HepG2 (cell line): ENCODE measurements around the gene HYAL1. TPM values are rescaled to one million over a fixed set of nuclear protein-coding genes. Genes with fewer than 3 reads are reported as not detected.

Source experiments
- ASH2L ChIP-seq: fragments of 300-600, 200-600 bp; sonication (generic); IDR thresholded peaks from 2 replicates; pipeline ENCODE4 v1.7.0; 2017; ENCODE audit warnings: low read depth, mild to moderate bottlenecking, moderate library complexity, mixed read lengths, low read length; ENCODE audit not compliant: insufficient read length
- CSRNP1 ChIP-seq: sonication (generic); formaldehyde crosslinking; IDR thresholded peaks from 2 replicates; pipeline ENCODE4 v1.8.1; 2023; ENCODE audit warnings: mild to moderate bottlenecking, missing genetic modification reagents
- HDAC2 ChIP-seq: sonication (generic); formaldehyde crosslinking; IDR thresholded peaks from 2 replicates; pipeline ENCODE4 v1.4.0; 2020; ENCODE audit warnings: missing genetic modification reagents
- MBD4 ChIP-seq: IDR thresholded peaks from 2 replicates; pipeline ENCODE4 v1.6.1; 2012; ENCODE audit warnings: low read length, inconsistent platforms, borderline replicate concordance
- MBNL3 ChIP-seq: fragments of 250-450 bp; sonication (Bioruptor Pico); conservative IDR thresholded peaks from 2 replicates; pipeline ENCODE4 v1.8.0; 2022; ENCODE audit warnings: mild to moderate bottlenecking, inconsistent platforms
- MIER3 ChIP-seq: IDR thresholded peaks from 2 replicates; pipeline ENCODE4 v1.6.1; 2016; ENCODE audit warnings: missing compliant biosample characterization, borderline replicate concordance
- SKI ChIP-seq: fragments of 450-650 bp; IDR thresholded peaks from one replicate; pipeline ENCODE4 v1.6.1; 2018; ENCODE audit warnings: mild to moderate bottlenecking; ENCODE audit not compliant: partially characterized antibody
- SNAPC2 ChIP-seq: sonication (generic); formaldehyde crosslinking; IDR thresholded peaks from 2 replicates; pipeline ENCODE4 v1.8.1; 2022; ENCODE audit warnings: mild to moderate bottlenecking, missing genetic modification reagents
- polyA plus RNA-seq, 8 experiments: library from polyadenylated mRNA; depleted of rRNA in 3 of 8; stranded (reverse) in 7 of 8; unstranded in 1 of 8; fragments of >200 nt; fragmentation: Illumina TruSeq in 4 of 8; extraction: Trizol in 4 of 8; gene quantifications; 2 replicates each; pipeline versions ENCODE4 v1.2.1 to v1.2.3, GENCODE V29; 2011 to 2016; ENCODE audit warnings: low read depth in 4 of 8, missing spikeins in 1 of 8, mixed read lengths in 1 of 8; ENCODE audit not compliant: insufficient read depth in 1 of 8
- total RNA-seq, 5 experiments: library from RNA; depleted of rRNA; stranded (reverse); fragments of >200 nt; fragmentation: Illumina TruSeq; extraction: Trizol; gene quantifications; 2 replicates each; pipeline ENCODE4 v1.2.3, GENCODE V29; 2016; ENCODE audit warnings: low read depth in 1 of 5
- TF ChIP-seq, protein P1 (sequence below): sonication (generic); formaldehyde crosslinking; IDR thresholded peaks from 2 replicates; pipeline ENCODE4 v1.8.1; 2022; ENCODE audit warnings: low read depth, mild to moderate bottlenecking, missing genetic modification reagents
- TF ChIP-seq, protein P2 (sequence below): IDR thresholded peaks from 2 replicates; pipeline ENCODE4 v1.6.1; 2016; ENCODE audit warnings: low read depth, missing genetic modification reagents, missing compliant biosample characterization
- TF ChIP-seq, protein P3 (sequence below): sonication (generic); formaldehyde crosslinking; IDR thresholded peaks from 2 replicates; pipeline ENCODE4 v1.5.1; 2020; ENCODE audit warnings: missing genetic modification reagents, mild to moderate bottlenecking, borderline replicate concordance
- TF ChIP-seq, protein P4 (sequence below): sonication (generic); formaldehyde crosslinking; IDR thresholded peaks from 2 replicates; pipeline ENCODE4 v1.9.0; 2022; ENCODE audit warnings: low read depth, missing genetic modification reagents

HYAL1 gene
- total and polyA plus RNA-seq, 2 of the 13 experiments (the other 11 are each of a cell fraction or from before 2014, with no cell fraction given): 76.5 to 193 TPM

- TF ChIP-seq, protein P1, sequence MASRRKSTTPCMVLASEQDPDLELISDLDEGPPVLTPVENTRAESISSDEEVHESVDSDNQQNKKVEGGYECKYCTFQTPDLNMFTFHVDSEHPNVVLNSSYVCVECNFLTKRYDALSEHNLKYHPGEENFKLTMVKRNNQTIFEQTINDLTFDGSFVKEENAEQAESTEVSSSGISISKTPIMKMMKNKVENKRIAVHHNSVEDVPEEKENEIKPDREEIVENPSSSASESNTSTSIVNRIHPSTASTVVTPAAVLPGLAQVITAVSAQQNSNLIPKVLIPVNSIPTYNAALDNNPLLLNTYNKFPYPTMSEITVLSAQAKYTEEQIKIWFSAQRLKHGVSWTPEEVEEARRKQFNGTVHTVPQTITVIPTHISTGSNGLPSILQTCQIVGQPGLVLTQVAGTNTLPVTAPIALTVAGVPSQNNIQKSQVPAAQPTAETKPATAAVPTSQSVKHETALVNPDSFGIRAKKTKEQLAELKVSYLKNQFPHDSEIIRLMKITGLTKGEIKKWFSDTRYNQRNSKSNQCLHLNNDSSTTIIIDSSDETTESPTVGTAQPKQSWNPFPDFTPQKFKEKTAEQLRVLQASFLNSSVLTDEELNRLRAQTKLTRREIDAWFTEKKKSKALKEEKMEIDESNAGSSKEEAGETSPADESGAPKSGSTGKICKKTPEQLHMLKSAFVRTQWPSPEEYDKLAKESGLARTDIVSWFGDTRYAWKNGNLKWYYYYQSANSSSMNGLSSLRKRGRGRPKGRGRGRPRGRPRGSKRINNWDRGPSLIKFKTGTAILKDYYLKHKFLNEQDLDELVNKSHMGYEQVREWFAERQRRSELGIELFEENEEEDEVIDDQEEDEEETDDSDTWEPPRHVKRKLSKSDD (CRISPR knock-in tag): peak; percentile 77
- no peak for TF ChIP-seq MBD4
- TF ChIP-seq, protein P2, sequence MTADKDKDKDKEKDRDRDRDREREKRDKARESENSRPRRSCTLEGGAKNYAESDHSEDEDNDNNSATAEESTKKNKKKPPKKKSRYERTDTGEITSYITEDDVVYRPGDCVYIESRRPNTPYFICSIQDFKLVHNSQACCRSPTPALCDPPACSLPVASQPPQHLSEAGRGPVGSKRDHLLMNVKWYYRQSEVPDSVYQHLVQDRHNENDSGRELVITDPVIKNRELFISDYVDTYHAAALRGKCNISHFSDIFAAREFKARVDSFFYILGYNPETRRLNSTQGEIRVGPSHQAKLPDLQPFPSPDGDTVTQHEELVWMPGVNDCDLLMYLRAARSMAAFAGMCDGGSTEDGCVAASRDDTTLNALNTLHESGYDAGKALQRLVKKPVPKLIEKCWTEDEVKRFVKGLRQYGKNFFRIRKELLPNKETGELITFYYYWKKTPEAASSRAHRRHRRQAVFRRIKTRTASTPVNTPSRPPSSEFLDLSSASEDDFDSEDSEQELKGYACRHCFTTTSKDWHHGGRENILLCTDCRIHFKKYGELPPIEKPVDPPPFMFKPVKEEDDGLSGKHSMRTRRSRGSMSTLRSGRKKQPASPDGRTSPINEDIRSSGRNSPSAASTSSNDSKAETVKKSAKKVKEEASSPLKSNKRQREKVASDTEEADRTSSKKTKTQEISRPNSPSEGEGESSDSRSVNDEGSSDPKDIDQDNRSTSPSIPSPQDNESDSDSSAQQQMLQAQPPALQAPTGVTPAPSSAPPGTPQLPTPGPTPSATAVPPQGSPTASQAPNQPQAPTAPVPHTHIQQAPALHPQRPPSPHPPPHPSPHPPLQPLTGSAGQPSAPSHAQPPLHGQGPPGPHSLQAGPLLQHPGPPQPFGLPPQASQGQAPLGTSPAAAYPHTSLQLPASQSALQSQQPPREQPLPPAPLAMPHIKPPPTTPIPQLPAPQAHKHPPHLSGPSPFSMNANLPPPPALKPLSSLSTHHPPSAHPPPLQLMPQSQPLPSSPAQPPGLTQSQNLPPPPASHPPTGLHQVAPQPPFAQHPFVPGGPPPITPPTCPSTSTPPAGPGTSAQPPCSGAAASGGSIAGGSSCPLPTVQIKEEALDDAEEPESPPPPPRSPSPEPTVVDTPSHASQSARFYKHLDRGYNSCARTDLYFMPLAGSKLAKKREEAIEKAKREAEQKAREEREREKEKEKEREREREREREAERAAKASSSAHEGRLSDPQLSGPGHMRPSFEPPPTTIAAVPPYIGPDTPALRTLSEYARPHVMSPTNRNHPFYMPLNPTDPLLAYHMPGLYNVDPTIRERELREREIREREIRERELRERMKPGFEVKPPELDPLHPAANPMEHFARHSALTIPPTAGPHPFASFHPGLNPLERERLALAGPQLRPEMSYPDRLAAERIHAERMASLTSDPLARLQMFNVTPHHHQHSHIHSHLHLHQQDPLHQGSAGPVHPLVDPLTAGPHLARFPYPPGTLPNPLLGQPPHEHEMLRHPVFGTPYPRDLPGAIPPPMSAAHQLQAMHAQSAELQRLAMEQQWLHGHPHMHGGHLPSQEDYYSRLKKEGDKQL: no peak
- TF ChIP-seq HDAC2: peak; percentile 43; the same call in 1 of the 2 replicates
- TF ChIP-seq, protein P3, sequence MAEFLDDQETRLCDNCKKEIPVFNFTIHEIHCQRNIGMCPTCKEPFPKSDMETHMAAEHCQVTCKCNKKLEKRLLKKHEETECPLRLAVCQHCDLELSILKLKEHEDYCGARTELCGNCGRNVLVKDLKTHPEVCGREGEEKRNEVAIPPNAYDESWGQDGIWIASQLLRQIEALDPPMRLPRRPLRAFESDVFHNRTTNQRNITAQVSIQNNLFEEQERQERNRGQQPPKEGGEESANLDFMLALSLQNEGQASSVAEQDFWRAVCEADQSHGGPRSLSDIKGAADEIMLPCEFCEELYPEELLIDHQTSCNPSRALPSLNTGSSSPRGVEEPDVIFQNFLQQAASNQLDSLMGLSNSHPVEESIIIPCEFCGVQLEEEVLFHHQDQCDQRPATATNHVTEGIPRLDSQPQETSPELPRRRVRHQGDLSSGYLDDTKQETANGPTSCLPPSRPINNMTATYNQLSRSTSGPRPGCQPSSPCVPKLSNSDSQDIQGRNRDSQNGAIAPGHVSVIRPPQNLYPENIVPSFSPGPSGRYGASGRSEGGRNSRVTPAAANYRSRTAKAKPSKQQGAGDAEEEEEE (CRISPR knock-in tag): 0 out of 2 replicates have a peak, but pooled peaks have one; percentile 3
- 0 out of 2 replicates have a peak, but pooled peaks have one; percentile 9 for TF ChIP-seq CSRNP1 (CRISPR knock-in tag)
- no peak for TF ChIP-seq SNAPC2 (CRISPR knock-in tag)
- peak; percentile 92 for TF ChIP-seq ASH2L
- no peak for TF ChIP-seq MIER3 (CRISPR knock-in tag)
- TF ChIP-seq, protein P4, sequence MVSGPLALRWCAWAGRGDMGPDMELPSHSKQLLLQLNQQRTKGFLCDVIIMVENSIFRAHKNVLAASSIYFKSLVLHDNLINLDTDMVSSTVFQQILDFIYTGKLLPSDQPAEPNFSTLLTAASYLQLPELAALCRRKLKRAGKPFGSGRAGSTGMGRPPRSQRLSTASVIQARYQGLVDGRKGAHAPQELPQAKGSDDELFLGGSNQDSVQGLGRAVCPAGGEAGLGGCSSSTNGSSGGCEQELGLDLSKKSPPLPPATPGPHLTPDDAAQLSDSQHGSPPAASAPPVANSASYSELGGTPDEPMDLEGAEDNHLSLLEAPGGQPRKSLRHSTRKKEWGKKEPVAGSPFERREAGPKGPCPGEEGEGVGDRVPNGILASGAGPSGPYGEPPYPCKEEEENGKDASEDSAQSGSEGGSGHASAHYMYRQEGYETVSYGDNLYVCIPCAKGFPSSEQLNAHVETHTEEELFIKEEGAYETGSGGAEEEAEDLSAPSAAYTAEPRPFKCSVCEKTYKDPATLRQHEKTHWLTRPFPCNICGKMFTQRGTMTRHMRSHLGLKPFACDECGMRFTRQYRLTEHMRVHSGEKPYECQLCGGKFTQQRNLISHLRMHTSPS (CRISPR knock-in tag): peak; percentile 67; the same call in 1 of the 2 replicates
- TF ChIP-seq SKI: peak; percentile 48
- TF ChIP-seq MBNL3 (CRISPR knock-in tag): no peak
Observed at GRCh38 chr3:50321336-50322114, 18.2 kb upstream of the HYAL1 start (continued).
